Measurements from ENCODE around the gene SUGCT.

Gene SUGCT

GRCh38 chr7:40811666-40812065, 676.9 kb downstream of the SUGCT start:
- DNase-seq (ENCODE audit: low read depth in 3 of 3), result no peak

- DNase-seq (ENCODE audit: low read depth in 3 of 3), result no peak
Measured at GRCh38 chr7:40815022-40815421, 680.2 kb downstream of the SUGCT start.

GRCh38 chr7:40815512-40815911, 680.7 kb downstream of the SUGCT start:
- no peak for DNase-seq (ENCODE audit: low read depth in 3 of 3)

GRCh38 chr7:40822861-40823260, 688.1 kb downstream of the SUGCT start:
- DNase-seq (ENCODE audit: low read depth in 3 of 3), result no peak

- DNase-seq (ENCODE audit: low read depth in 3 of 3), result no peak
Measured at GRCh38 chr7:40824461-40824860, 689.7 kb downstream of the SUGCT start.

GRCh38 chr7:40826411-40827221, 691.8 kb downstream of the SUGCT start:
- DNase-seq (ENCODE audit: low read depth in 3 of 3), result no peak

GRCh38 chr7:40827222-40828085, 692.6 kb downstream of the SUGCT start:
- DNase-seq (ENCODE audit: low read depth in 3 of 3), result no peak

- DNase-seq (ENCODE audit: low read depth in 3 of 3), result no peak
Measured at GRCh38 chr7:40828686-40829600, 694.1 kb downstream of the SUGCT start.

GRCh38 chr7:40833191-40833887, 698.5 kb downstream of the SUGCT start:
- no peak for DNase-seq (ENCODE audit: low read depth in 3 of 3)

GRCh38 chr7:40833888-40834234, 699.1 kb downstream of the SUGCT start:
- DNase-seq (ENCODE audit: low read depth in 3 of 3), result no peak

- DNase-seq (ENCODE audit: low read depth in 3 of 3), result no peak
Measured at GRCh38 chr7:40836218-40836617, 701.4 kb downstream of the SUGCT start.

GRCh38 chr7:40839881-40840280, 705.1 kb downstream of the SUGCT start:
- no peak for DNase-seq (ENCODE audit: low read depth in 3 of 3)

GRCh38 chr7:40840990-40841389, 706.2 kb downstream of the SUGCT start:
- DNase-seq (ENCODE audit: low read depth in 3 of 3), result no peak

GRCh38 chr7:40842641-40843040, 707.8 kb downstream of the SUGCT start:
- DNase-seq (ENCODE audit: low read depth in 3 of 3), result no peak

GRCh38 chr7:40843338-40843985, 708.7 kb downstream of the SUGCT start:
- no peak for DNase-seq (ENCODE audit: low read depth in 3 of 3)

GRCh38 chr7:40845943-40846342, 711.1 kb downstream of the SUGCT start:
- DNase-seq (ENCODE audit: low read depth in 3 of 3), result no peak

GRCh38 chr7:40847921-40848320, 713.1 kb downstream of the SUGCT start:
- no peak for DNase-seq (ENCODE audit: low read depth in 3 of 3)

- no peak for DNase-seq (ENCODE audit: low read depth in 3 of 3)
Measured at GRCh38 chr7:40848541-40849221, 713.9 kb downstream of the SUGCT start.

- DNase-seq (ENCODE audit: low read depth in 3 of 3), result no peak
Measured at GRCh38 chr7:40850017-40850416, 715.2 kb downstream of the SUGCT start.

- DNase-seq (ENCODE audit: low read depth in 3 of 3), result no peak
Measured at GRCh38 chr7:40851001-40851400, 716.2 kb downstream of the SUGCT start.
